IMR-90 (cell line): ENCODE data around the gene VPS26C.

Source experiments
- BHLHE40 ChIP-seq: fragments of 150-350 bp; IDR thresholded peaks from 2 replicates; pipeline ENCODE4 v1.6.1; 2016; ENCODE audit warnings: mild to moderate bottlenecking, low read depth, low read length
- CEBPB ChIP-seq: IDR thresholded peaks from 2 replicates; pipeline ENCODE4 v1.6.1; 2012; ENCODE audit warnings: low read depth, low read length, improper control_type of control experiment
- CHD1 ChIP-seq: IDR thresholded peaks from 2 replicates; pipeline ENCODE4 v1.6.1; 2012; ENCODE audit warnings: low read depth, low read length, improper control_type of control experiment
- ELK1 ChIP-seq: fragments of 150-350 bp; IDR thresholded peaks from 2 replicates; pipeline ENCODE4 v1.6.1; 2016; ENCODE audit warnings: low read depth, mild to moderate bottlenecking, low read length, moderate library complexity, borderline replicate concordance
- FOS ChIP-seq: fragments of 150-350 bp; IDR thresholded peaks from 2 replicates; pipeline ENCODE4 v1.6.1; 2016; ENCODE audit warnings: low read depth, low read length
- MAFK ChIP-seq: IDR thresholded peaks from 2 replicates; pipeline ENCODE4 v1.6.1; 2012; ENCODE audit warnings: low read depth, low read length, improper control_type of control experiment
- MXI1 ChIP-seq: IDR thresholded peaks from 2 replicates; pipeline ENCODE4 v1.6.1; 2012; ENCODE audit warnings: low read depth, mild to moderate bottlenecking, low read length, moderate library complexity, borderline replicate concordance
- NFE2L2 ChIP-seq: fragments of 150-350 bp; IDR thresholded peaks from 2 replicates; pipeline ENCODE4 v1.6.1; 2016; ENCODE audit warnings: low read depth, mild to moderate bottlenecking, low read length
- POLR2A ChIP-seq: IDR thresholded peaks from 2 replicates; pipeline ENCODE4 v1.6.1; 2012; ENCODE audit warnings: mild to moderate bottlenecking, low read depth, low read length
- RAD21 ChIP-seq: IDR thresholded peaks from 2 replicates; pipeline ENCODE4 v1.6.1; 2012; ENCODE audit warnings: low read length, improper control_type of control experiment
- SMC3 ChIP-seq: fragments of 150-350 bp; IDR thresholded peaks from 2 replicates; pipeline ENCODE4 v1.6.1; 2016; ENCODE audit warnings: low read depth, mild to moderate bottlenecking, antibody characterized with exemption, low read length, moderate library complexity
- TF ChIP-seq, protein P1 (sequence below): conservative IDR thresholded peaks from 2 replicates; pipeline ENCODE4 v1.5.1; 2012; ENCODE audit warnings: mild to moderate bottlenecking, low read depth, low read length, improper control_type of control experiment
- TF ChIP-seq, protein P2 (sequence below): fragments of 150-350 bp; IDR thresholded peaks from 2 replicates; pipeline ENCODE4 v1.6.1; 2017; ENCODE audit warnings: mild to moderate bottlenecking, antibody characterized with exemption, low read length, low read depth

DNA sequence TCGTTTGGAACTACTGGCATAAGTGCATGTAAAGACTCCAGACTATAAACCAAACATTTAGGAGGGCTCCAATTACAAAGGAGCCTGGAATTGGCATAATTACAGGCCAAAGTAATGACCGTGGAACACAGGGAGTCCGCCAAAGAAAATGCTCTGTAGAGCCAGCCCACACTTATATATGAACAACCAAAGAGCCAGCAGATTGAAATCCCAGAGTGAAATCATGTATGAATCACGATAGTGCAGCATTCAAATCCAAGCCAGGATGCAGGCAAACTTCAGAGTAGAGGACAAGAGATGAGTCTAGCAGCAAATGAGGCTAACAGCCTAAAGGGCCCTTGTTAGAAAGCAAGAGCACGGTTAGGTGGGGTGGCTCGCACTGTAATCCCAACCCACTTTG, 13.1 kb downstream of the VPS26C start:
- TF ChIP-seq, protein P1, sequence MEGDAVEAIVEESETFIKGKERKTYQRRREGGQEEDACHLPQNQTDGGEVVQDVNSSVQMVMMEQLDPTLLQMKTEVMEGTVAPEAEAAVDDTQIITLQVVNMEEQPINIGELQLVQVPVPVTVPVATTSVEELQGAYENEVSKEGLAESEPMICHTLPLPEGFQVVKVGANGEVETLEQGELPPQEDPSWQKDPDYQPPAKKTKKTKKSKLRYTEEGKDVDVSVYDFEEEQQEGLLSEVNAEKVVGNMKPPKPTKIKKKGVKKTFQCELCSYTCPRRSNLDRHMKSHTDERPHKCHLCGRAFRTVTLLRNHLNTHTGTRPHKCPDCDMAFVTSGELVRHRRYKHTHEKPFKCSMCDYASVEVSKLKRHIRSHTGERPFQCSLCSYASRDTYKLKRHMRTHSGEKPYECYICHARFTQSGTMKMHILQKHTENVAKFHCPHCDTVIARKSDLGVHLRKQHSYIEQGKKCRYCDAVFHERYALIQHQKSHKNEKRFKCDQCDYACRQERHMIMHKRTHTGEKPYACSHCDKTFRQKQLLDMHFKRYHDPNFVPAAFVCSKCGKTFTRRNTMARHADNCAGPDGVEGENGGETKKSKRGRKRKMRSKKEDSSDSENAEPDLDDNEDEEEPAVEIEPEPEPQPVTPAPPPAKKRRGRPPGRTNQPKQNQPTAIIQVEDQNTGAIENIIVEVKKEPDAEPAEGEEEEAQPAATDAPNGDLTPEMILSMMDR: no peak
- TF ChIP-seq CEBPB (no peak), CHD1 (no peak), RAD21 (no peak), SMC3 (no peak), FOS (no peak), ELK1 (no peak), POLR2A (no peak), MAFK (no peak), BHLHE40 (no peak), NFE2L2 (no peak), MXI1 (no peak)
- TF ChIP-seq, protein P2, sequence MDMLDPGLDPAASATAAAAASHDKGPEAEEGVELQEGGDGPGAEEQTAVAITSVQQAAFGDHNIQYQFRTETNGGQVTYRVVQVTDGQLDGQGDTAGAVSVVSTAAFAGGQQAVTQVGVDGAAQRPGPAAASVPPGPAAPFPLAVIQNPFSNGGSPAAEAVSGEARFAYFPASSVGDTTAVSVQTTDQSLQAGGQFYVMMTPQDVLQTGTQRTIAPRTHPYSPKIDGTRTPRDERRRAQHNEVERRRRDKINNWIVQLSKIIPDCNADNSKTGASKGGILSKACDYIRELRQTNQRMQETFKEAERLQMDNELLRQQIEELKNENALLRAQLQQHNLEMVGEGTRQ: no peak
